GM12891 (cell line): Measurements from ENCODE around the gene ADIPOR2.

Experiments
- DNase-seq: peaks from one replicate; pipeline ENCODE4 v3.0.0; 2011; ENCODE audit warnings: low spot score; ENCODE audit not compliant: insufficient read length
- FAIRE-seq: peaks from 2 replicates; lab custom pipeline; 2011; peaks lifted over from hg19 to GRCh38; lab: Jason Lieb, UNC
- PAX5 ChIP-seq: IDR thresholded peaks from 2 replicates; pipeline ENCODE4 v1.6.1; 2011; ENCODE audit warnings: low read length, moderate library complexity, mild to moderate bottlenecking; ENCODE audit not compliant: insufficient read depth, severe bottlenecking
- POLR2A ChIP-seq: IDR thresholded peaks from 2 replicates; pipeline ENCODE4 v1.6.1; 2011; ENCODE audit warnings: low read depth, low read length, control low read depth
- POLR2AphosphoS5 ChIP-seq: IDR thresholded peaks from 2 replicates; pipeline ENCODE4 v1.6.1; 2011; ENCODE audit warnings: low read depth, low read length, control low read depth
- POU2F2 ChIP-seq: IDR thresholded peaks from 2 replicates; pipeline ENCODE4 v1.6.1; 2011; ENCODE audit warnings: low read depth, mild to moderate bottlenecking, control low read depth, low read length, moderate library complexity
- SPI1 ChIP-seq: IDR thresholded peaks from 2 replicates; pipeline ENCODE4 v1.6.1; 2011; ENCODE audit warnings: low read depth, low read length, control low read depth
- TAF1 ChIP-seq: IDR thresholded peaks from 2 replicates; pipeline ENCODE4 v1.6.1; 2011; ENCODE audit warnings: low read depth, low read length, control low read depth

The ADIPOR2 gene

GRCh38 chr12:1826867-1827705, 136.2 kb downstream of the ADIPOR2 start:
- TF ChIP-seq POU2F2 (no peak), TAF1 (no peak), SPI1 (no peak), PAX5 (no peak), POLR2AphosphoS5 (no peak), POLR2A (no peak)
- no peak for FAIRE-seq
- no peak for DNase-seq

- no peak for FAIRE-seq
- TF ChIP-seq POU2F2 (no peak), PAX5 (no peak), POLR2AphosphoS5 (no peak), POLR2A (no peak), TAF1 (no peak), SPI1 (no peak)
These were observed 137.2 kb downstream of the ADIPOR2 start for GRCh38 chr12:1827826-1828805.

GRCh38 chr12:1828856-1829255, 138.0 kb downstream of the ADIPOR2 start:
- DNase-seq, result no peak
- TF ChIP-seq POU2F2 (no peak), POLR2A (no peak), POLR2AphosphoS5 (no peak), TAF1 (no peak), PAX5 (no peak), SPI1 (no peak)
- FAIRE-seq, result no peak

More at GRCh38 chr12:1827826-1828805, 137.2 kb downstream of the ADIPOR2 start:
- DNase-seq, result no peak

- DNase-seq (no peak), FAIRE-seq (no peak)
- no peak for TF ChIP-seq TAF1
- no peak for TF ChIP-seq PAX5
- no peak for TF ChIP-seq SPI1
- TF ChIP-seq POU2F2, result no peak
- TF ChIP-seq POLR2A, result no peak
- TF ChIP-seq POLR2AphosphoS5, result no peak
These were observed 138.5 kb downstream of the ADIPOR2 start for GRCh38 chr12:1829306-1829900.

GRCh38 chr12:1830401-1830845, 139.6 kb downstream of the ADIPOR2 start:
- TF ChIP-seq PAX5, result no peak
- no peak for TF ChIP-seq POLR2AphosphoS5
- TF ChIP-seq POLR2A, result no peak
- TF ChIP-seq TAF1, result no peak
- TF ChIP-seq SPI1, result no peak
- no peak for TF ChIP-seq POU2F2
- FAIRE-seq, result no peak
- no peak for DNase-seq

GRCh38 chr12:1830981-1831963, 140.4 kb downstream of the ADIPOR2 start:
- DNase-seq, result peak; percentile 52
- FAIRE-seq, result no peak
- TF ChIP-seq TAF1, result no peak
- no peak for TF ChIP-seq POLR2A
- TF ChIP-seq POLR2AphosphoS5, result no peak
- TF ChIP-seq SPI1, result no peak
- no peak for TF ChIP-seq PAX5

- no peak for DNase-seq
- TF ChIP-seq TAF1, result no peak
- no peak for FAIRE-seq
These were observed 142.1 kb downstream of the ADIPOR2 start for GRCh38 chr12:1832801-1833595.

GRCh38 chr12:1833596-1834028, 142.7 kb downstream of the ADIPOR2 start:
- DNase-seq, result no peak
- FAIRE-seq, result no peak
- TF ChIP-seq POLR2AphosphoS5, result no peak
- no peak for TF ChIP-seq POLR2A
- no peak for TF ChIP-seq PAX5
